D341Med (cell line): ENCODE data around the gene FCHO2.

Experiments
- DNase-seq: peaks from one replicate; pipeline ENCODE4 v3.0.0; 2012; ENCODE audit warnings: low spot score

Gene FCHO2

DNA sequence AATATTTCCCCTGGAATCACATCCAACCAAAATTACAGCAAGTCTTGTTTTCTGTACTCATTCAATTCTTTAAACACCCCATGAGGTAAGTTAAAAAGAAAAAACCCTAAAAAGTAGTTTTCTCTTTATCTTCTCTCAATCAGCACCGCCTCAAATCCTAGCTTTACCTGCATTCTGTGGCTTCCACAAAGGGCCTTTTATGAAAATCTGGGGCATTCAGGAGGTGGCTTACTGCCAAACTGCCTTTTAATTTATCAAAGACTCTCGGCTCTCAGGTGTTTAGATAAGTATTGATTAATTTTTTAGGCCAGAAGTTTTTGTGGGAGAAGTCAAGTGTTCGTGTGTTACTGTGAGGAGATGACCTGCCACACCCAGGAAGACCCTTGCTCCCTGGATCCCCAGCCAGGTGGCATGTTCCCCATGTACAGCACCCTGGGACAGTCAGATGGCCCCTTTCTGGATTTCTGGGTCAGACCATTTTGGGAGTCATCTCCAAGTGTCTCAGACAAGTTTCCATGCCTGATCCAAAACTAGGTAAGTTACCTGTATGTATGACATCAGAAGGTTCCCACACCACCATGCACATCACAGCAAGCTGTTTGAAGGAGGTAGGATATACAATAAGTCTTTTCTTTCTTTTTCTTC is 158.3 kb downstream of the FCHO2 start:
- DNase-seq, result no peak

DNA sequence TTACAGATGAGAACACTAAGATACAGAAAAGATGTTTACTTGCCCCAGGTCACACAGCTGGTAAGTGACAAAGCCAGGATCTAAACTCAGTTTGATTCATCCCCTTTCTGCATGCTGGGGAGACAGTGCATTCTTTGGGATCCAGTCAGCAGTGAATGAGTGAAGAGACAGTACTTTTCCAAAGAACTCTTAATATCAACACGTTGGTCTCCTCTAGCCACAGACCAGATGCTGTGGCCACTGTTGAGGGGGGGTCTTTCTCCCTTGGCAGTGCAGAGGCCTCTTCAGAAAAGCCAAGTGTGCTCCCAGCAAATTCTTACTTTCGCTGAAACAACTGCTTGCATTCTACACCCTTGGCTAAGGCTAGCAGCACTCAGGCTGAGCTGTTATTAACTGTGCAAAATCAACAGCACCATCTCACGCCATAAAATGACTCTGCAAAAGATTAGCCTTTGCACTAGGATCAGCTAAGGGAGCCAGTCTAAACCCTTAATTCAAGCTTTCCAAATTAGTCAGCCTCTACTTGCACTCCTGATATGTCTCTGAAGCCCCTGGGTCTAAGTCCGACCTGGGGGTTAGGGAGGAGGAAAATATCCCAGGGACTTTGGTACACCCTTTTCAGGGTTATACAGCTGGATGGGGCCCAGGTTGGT is 159.7 kb downstream of the FCHO2 start:
- no peak for DNase-seq

- no peak for DNase-seq
Observed at GRCh38 chr5:73116506-73116905, 160.7 kb downstream of the FCHO2 start.

GRCh38 chr5:73117088-73117740 is 161.4 kb downstream of the FCHO2 start:
- DNase-seq, result no peak

DNA sequence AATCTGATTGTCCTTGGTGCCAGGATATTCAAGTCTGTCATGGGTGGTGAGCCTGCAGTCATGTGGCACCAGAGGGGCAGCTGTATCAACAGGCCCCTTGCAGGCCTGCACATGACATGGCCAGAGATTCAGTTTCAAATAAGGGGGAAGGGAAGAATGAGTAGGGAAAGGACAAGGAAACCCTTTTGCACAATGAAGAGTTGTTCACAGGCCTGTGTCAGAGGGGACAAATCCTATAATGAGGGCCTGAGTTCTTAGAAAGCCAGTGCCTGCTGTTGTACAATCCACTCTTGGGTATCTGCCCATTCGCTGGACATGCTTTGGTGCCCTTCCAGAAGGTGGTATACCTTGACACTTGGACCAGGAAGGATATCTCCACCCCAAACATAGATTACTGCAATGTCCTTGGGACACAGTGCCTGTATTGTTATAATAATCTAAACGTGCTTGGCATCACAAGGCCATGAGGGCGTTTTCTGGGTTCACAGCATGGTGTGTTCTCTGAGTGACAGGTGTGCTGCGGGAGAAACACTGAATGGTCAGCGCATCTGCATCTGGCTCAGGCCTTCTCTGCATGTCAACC is 162.6 kb downstream of the FCHO2 start:
- no peak for DNase-seq

GRCh38 chr5:73119451-73120157 is 163.8 kb downstream of the FCHO2 start:
- no peak for DNase-seq

DNA sequence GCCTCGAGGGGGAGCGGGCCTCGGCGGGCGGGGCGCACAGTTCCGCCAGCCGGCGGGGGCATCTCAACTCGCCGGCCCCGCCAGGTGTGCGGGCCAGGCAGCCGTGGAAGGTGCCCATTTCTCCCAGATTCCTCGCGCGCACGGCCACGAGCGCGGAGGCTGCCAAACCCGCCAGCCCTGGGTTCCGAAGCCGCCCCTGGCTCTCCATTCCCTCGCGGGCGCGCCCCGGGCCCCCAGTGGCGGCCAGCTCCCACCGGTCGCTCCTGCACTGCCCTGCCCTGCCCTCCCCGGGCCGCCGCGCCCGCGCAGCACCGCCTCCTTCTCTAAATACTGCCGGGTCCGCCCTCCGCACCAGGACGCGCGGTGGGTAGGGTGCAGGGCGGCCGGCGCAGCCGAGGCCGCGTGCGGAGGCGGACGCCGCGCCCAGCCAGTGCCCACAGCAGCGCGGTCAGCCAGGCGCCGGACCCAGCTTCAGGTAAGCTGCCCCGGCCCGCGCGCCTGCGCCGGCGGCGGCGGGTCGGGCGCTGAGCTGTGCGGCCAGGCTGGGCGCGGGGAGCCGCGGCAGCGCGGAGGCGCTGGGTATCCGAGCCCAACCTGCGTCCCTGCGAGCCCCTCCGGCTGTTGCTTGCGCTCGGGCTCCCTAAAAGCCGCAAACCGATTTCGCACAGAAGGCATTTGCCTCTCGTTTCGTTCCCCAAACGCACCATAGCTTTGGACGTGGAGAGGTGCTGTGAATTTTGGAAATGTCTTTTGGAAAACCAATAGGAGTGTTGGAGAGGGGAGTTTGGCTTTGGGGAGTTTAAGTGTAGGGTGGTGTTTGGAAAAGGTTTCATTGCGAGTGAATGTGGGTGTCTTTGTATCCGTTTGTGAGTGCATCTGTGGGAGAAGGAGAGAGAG is 164.6 kb downstream of the FCHO2 start, which contains the start of gene TMEM171:
TSS of gene TMEM171 (plus strand) at position 354 of the 897 bp plus-strand sequence. CDS start 2,799 bp downstream, outside the sequence.
- DNase-seq, result peak; percentile 75

GRCh38 chr5:73121119-73121463 is 165.2 kb downstream of the FCHO2 start:
- DNase-seq, result no peak

DNA sequence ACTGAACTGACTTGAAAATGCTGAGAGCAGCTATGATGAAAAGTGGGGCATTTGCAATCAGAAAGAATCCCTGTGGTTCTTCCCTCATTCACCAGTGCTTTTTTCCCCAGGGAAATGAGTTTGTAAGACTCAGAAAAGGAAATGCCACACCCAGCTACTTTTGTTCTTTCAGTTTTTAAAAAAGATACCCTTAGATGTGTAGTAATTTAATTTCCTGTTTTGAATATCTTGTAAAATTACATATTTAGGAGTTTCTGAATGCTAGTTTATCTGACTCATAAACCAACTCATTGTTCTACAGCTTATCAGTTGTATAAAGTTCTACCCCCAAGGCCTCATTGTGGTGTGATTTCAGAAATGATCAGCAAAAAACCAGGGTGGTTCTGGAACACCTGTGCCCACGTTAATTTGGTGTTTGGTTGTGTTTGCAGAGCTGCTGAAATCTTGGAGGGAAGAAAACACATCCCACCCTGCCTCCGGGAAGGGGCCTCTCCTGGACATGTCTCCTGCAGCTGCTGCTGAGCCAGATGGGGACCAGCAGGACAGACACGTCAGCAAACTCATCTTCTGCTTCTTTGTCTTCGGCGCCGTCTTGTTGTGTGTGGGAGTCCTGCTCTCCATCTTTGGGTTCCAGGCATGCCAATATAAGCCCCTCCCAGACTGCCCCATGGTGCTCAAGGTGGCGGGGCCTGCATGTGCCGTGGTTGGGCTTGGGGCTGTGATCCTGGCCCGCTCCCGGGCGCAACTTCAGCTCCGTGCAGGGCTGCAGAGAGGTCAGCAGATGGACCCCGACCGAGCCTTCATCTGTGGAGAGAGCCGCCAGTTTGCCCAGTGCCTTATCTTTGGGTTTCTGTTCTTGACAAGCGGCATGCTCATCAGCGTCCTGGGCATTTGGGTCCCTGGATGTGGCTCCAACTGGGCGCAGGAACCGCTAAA is 167.3 kb downstream of the FCHO2 start:
- DNase-seq, result no peak

DNA sequence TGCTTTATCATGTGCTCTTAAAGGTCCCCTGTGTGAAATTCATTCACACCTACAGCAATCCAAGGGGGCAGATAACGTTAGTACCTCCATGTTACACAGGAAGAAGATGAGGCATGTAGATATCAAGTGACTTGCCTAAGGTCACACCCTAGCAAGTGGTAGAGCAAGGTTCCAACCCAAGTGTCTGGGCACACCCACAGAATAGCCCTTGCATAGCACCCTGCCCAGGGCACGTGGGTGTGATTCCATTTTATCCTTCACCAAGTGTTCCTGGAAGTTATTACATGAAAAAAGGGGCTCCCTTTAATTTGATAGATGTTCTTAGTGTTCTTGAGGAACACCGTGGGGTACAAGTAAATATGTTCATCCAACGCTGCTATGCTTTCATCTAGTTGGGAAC is 169.4 kb downstream of the FCHO2 start:
- no peak for DNase-seq

- no peak for DNase-seq
Observed at GRCh38 chr5:73126381-73126780, 170.5 kb downstream of the FCHO2 start.

GRCh38 chr5:73126957-73127356 is 171.1 kb downstream of the FCHO2 start:
- DNase-seq, result no peak

GRCh38 chr5:73129143-73129542 is 173.3 kb downstream of the FCHO2 start:
- no peak for DNase-seq

DNA sequence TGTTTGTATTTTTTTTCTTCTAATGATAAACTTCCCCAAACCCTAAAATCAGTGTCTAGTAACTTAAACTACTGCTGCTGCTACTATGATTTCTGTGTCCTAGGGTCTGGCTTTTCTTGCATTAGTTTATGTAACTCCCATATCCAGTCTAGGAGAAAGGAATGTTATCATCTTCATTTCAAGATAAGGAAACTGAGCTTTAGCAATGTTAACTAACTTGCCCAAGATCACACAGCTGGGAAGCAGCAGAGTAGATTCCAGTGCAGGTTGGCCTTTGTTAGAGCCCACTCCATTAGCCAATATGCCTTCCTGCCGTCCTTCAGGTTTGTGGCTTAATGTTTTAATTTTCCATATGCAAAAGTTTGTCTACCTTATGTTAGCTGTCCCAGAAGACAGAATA is 175.0 kb downstream of the FCHO2 start:
- no peak for DNase-seq

- no peak for DNase-seq
Observed at GRCh38 chr5:73131711-73132425, 176.0 kb downstream of the FCHO2 start.

- no peak for DNase-seq
Observed at GRCh38 chr5:73132759-73133158, 176.9 kb downstream of the FCHO2 start.

GRCh38 chr5:73135021-73135420 is 179.2 kb downstream of the FCHO2 start:
- no peak for DNase-seq

GRCh38 chr5:73135429-73136054 is 179.7 kb downstream of the FCHO2 start:
- DNase-seq, result peak; percentile 57

DNA sequence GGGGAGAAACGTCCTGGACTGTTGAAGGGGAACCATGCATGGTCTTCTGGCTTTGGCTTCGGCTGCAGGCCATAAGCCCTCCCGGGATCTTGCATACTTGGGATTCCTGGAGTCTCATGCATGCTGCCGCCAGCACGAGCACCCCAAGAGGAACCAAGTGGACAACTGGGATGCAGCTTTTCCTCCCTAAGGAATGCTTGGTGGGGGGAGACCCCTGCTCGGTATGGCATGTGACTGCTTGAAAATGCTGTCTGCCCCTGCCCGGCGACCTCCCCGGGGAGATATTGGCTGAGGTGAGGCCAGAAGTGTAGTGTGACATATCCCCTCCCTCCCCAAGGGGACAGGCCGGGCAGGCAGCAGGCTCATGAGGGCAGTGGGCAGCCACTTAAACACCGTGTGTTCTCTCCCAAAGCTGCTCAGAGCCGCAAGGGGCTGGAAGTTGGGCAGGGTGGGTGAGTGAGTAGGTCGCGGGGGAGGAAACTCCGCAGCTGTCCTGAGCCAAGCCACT is 180.3 kb downstream of the FCHO2 start:
- no peak for DNase-seq
